Measurements from ENCODE around the gene PCDHGA6.

DNA sequence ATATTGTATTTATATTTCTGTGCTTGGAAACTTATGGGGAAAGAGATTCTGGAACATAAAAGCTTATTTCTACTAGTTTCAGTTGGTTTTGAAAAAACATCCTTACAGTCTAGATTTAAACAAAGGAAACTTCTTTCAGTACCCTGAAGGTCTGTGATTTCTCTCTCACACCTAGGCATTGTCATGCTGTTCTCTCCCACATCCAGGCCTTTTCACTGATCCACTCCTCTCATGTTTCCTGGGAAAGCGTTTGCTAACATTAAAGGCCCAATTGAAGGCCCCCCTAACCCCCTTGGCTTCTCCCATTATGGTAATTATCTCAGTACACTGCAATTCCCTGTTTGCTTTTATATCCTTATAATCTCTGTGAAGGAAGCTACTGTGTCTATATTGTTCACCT, 30.9 kb upstream of the PCDHGA6 start:
- TF ChIP-seq, protein P1, sequence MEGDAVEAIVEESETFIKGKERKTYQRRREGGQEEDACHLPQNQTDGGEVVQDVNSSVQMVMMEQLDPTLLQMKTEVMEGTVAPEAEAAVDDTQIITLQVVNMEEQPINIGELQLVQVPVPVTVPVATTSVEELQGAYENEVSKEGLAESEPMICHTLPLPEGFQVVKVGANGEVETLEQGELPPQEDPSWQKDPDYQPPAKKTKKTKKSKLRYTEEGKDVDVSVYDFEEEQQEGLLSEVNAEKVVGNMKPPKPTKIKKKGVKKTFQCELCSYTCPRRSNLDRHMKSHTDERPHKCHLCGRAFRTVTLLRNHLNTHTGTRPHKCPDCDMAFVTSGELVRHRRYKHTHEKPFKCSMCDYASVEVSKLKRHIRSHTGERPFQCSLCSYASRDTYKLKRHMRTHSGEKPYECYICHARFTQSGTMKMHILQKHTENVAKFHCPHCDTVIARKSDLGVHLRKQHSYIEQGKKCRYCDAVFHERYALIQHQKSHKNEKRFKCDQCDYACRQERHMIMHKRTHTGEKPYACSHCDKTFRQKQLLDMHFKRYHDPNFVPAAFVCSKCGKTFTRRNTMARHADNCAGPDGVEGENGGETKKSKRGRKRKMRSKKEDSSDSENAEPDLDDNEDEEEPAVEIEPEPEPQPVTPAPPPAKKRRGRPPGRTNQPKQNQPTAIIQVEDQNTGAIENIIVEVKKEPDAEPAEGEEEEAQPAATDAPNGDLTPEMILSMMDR (IDR thresholded peaks at IDR 0.05; ENCODE audit: insufficient read depth, low read length), result no peak
- TF ChIP-seq GABPA (IDR thresholded peaks at IDR 0.05; ENCODE audit: low read depth), result no peak
- TF ChIP-seq POLR2AphosphoS5 (IDR thresholded peaks at IDR 0.05; ENCODE audit: low read depth), result no peak
- TF ChIP-seq REST (IDR thresholded peaks at IDR 0.05; ENCODE audit: insufficient replicate concordance, low read depth), result no peak

Measured in HL-60 (cell line).